Endothelial cell (in vitro differentiated cells): ENCODE results near the gene SLC2A2. TPM values are rescaled to one million over a fixed set of nuclear protein-coding genes. Genes with fewer than 3 reads are reported as not detected.

Experiments
- DNase-seq: peaks from one replicate; pipeline ENCODE4 v3.0.0; 2021; ENCODE audit warnings: low spot score
- H3K27ac Mint-ChIP-seq: one replicate; pipeline ENCODE4 v1.8.0; 2021; ENCODE audit warnings: mixed read lengths, inconsistent platforms; ENCODE audit not compliant: unreplicated experiment
- H3K27me3 Mint-ChIP-seq: one replicate; pipeline ENCODE4 v1.8.0; 2021; ENCODE audit warnings: mild to moderate bottlenecking, moderate library complexity, mixed read lengths, inconsistent platforms; ENCODE audit not compliant: unreplicated experiment
- H3K36me3 Mint-ChIP-seq: one replicate; pipeline ENCODE4 v1.8.0; 2021; ENCODE audit warnings: mild to moderate bottlenecking, low read depth, mixed read lengths, inconsistent platforms; ENCODE audit not compliant: unreplicated experiment
- H3K4me1 Mint-ChIP-seq: one replicate; pipeline ENCODE4 v1.8.0; 2021; ENCODE audit warnings: mild to moderate bottlenecking, mixed read lengths, inconsistent platforms; ENCODE audit not compliant: unreplicated experiment
- H3K4me3 Mint-ChIP-seq: one replicate; pipeline ENCODE4 v1.8.0; 2021; ENCODE audit warnings: mild to moderate bottlenecking, mixed read lengths, inconsistent platforms; ENCODE audit not compliant: unreplicated experiment
- H3K9me3 Mint-ChIP-seq: one replicate; pipeline ENCODE4 v1.8.0; 2021; ENCODE audit warnings: mixed read lengths, inconsistent platforms; ENCODE audit not compliant: unreplicated experiment
- CTCF ChIP-seq: fragments of 200-600 bp; sonication (generic); IDR thresholded peaks from one replicate; pipeline ENCODE4 v1.5.0; 2021; ENCODE audit warnings: antibody characterized with exemption; ENCODE audit not compliant: unreplicated experiment
- total RNA-seq: library from RNA; stranded (reverse); fragmentation: NEBNext Ultra II Directional; extraction: Animal tissue kit (Norgen Biotek cat#: 25700); gene quantifications from one replicate; pipeline ENCODE4 v1.2.1, GENCODE V29; 2021; ENCODE audit not compliant: unreplicated experiment

The SLC2A2 gene
- total RNA-seq, 1 donor from 2014 or later: not detected

- Mint-ChIP-seq H3K4me3 (no peak overlapping the region), H3K9me3 (no peaks in the 10 kb centered on the region), H3K27ac (no peak overlapping the region), H3K4me1 (no peaks in the 10 kb centered on the region), H3K36me3 (no peaks in the 10 kb centered on the region), H3K27me3 (no peaks in the 10 kb centered on the region)
- no peak for TF ChIP-seq CTCF
- no peak for DNase-seq
Measured at GRCh38 chr3:171007316-171007715, 19.2 kb downstream of the SLC2A2 start.

- Mint-ChIP-seq H3K4me3 (no peak overlapping the region), H3K9me3 (no peaks in the 10 kb centered on the region), H3K36me3 (no peaks in the 10 kb centered on the region), H3K27me3 (no peaks in the 10 kb centered on the region), H3K27ac (no peak overlapping the region), H3K4me1 (no peaks in the 10 kb centered on the region)
- no peak for TF ChIP-seq CTCF
- no peak for DNase-seq
Measured at GRCh38 chr3:171005648-171006047, 20.9 kb downstream of the SLC2A2 start.

GRCh38 chr3:171001957-171002694 lies 24.4 kb downstream of the SLC2A2 start:
- TF ChIP-seq CTCF: no peak
- no peak overlapping the region for H3K4me3 Mint-ChIP-seq
- no peaks in the 10 kb centered on the region for H3K36me3 Mint-ChIP-seq
- H3K27ac Mint-ChIP-seq: no peak overlapping the region
- DNase-seq: no peak
- H3K9me3 Mint-ChIP-seq: no peaks in the 10 kb centered on the region
- H3K4me1 Mint-ChIP-seq: no peaks in the 10 kb centered on the region
- H3K27me3 Mint-ChIP-seq: no peaks in the 10 kb centered on the region

- no peak for TF ChIP-seq CTCF
- H3K27ac Mint-ChIP-seq: no peak overlapping the region
- no peak for DNase-seq
- H3K36me3 Mint-ChIP-seq: no peaks in the 10 kb centered on the region
- H3K9me3 Mint-ChIP-seq: no peaks in the 10 kb centered on the region
- no peak overlapping the region for H3K4me3 Mint-ChIP-seq
- no peaks in the 10 kb centered on the region for H3K4me1 Mint-ChIP-seq
- no peaks in the 10 kb centered on the region for H3K27me3 Mint-ChIP-seq
Measured at GRCh38 chr3:171001250-171001893, 25.1 kb downstream of the SLC2A2 start.

- no peak overlapping the region for H3K4me3 Mint-ChIP-seq
- DNase-seq: no peak
Measured at GRCh38 chr3:171000281-171000680, 26.2 kb downstream of the SLC2A2 start.

More at GRCh38 chr3:171000281-171000680, 26.2 kb downstream of the SLC2A2 start:
- no peaks in the 10 kb centered on the region for H3K36me3 Mint-ChIP-seq
- no peak overlapping the region for H3K27ac Mint-ChIP-seq
- H3K27me3 Mint-ChIP-seq: no peaks in the 10 kb centered on the region
- TF ChIP-seq CTCF: no peak
- no peaks in the 10 kb centered on the region for H3K4me1 Mint-ChIP-seq
- no peaks in the 10 kb centered on the region for H3K9me3 Mint-ChIP-seq
